Measurements from ENCODE around the gene APBA1. TPM values are rescaled to one million over a fixed set of nuclear protein-coding genes. Genes with fewer than 3 reads are reported as not detected.

APBA1 gene
- total and polyA plus RNA-seq, 2 of the 8 experiments (the other 6 are each of a cell fraction or from before 2014, with no cell fraction given), result 0.36 to 0.60 TPM

GRCh38 chr9:69433392-69433791, 238.8 kb downstream of the APBA1 start:
- CTCF ChIA-PET (ENCODE audit: partially characterized antibody), result interaction anchor here (1.0 to 2.7 kb wide), 4 partner anchors 8 to 115 kb away, joined by 3 to 26 read pairs (median 6); no protein-coding TSS in a partner anchor
- no peak overlapping the region for H2BK15ac ChIP-seq (ENCODE audit: low read length)
- no peak overlapping the region for H2BK5ac ChIP-seq (ENCODE audit: low read depth, low read length)
- no peak overlapping the region for H2BK12ac ChIP-seq (ENCODE audit: low read depth, low read length)
- no peak overlapping the region; the same call in 1 of the 2 replicates for H2AK5ac ChIP-seq (ENCODE audit: low read depth, low read length)
- no peak for DNase-seq (ENCODE audit: low read depth in 1 of 2, low spot score in 2 of 2)
- no peak overlapping the region for H3K14ac ChIP-seq (ENCODE audit: insufficient read length)
- no peak overlapping the region for H3K9ac ChIP-seq (replicated peaks in 1 of 4; ENCODE audit: extremely low read depth in 1 of 4, low read depth in 3 of 4, low read length in 3 of 4)
- no peak overlapping the region for H3K27ac ChIP-seq (ENCODE audit: low read depth, low read length)
- no peak overlapping the region for H3K4me3 ChIP-seq (ENCODE audit: extremely low read depth in 1 of 4, insufficient read depth in 2 of 4, low read depth in 3 of 4, low read length in 4 of 4)
- WGBS, 2 experiments (ENCODE audit: extremely low coverage in 1 of 2, insufficient coverage in 1 of 2, insufficient read length in 1 of 2, insufficient replicate concordance in 2 of 2, low coverage in 1 of 2, low lambda C conversion rate in 2 of 2, missing lambda C conversion rate in 1 of 2), result 0% methylated on average over 1 of the region's 1 CpG; no CpG with 5 or more reads in 1 of the 2 experiments
- no peak overlapping the region for H3K23ac ChIP-seq (ENCODE audit: insufficient read length)
- H3K36me3 ChIP-seq (ENCODE audit: control insufficient read depth in 2 of 4, insufficient read depth in 4 of 4, low read length in 3 of 4), result no peaks in the 10 kb centered on the region
- no peaks in the 10 kb centered on the region for H3K4me1 ChIP-seq (replicated peaks in 1 of 4; ENCODE audit: control insufficient read depth in 3 of 4, insufficient read depth in 4 of 4, low read length in 3 of 4)
- no peak overlapping the region for H3K56ac ChIP-seq (replicated peaks; ENCODE audit: insufficient read length, low read depth, low read length)
- no peak overlapping the region for H3K4ac ChIP-seq (replicated peaks; ENCODE audit: insufficient read length, low read depth, low read length)
- POLR2A ChIA-PET (ENCODE audit: partially characterized antibody), result interaction anchor here (0.6 to 0.8 kb wide), 2 partner anchors 27 to 30 kb away, joined by 3 to 4 read pairs; no protein-coding TSS in a partner anchor
- H3K23me2 ChIP-seq (ENCODE audit: low read depth, low read length), result no peaks in the 10 kb centered on the region
- no peak overlapping the region for H4K91ac ChIP-seq (replicated peaks; ENCODE audit: insufficient read length, low read length)
- no peaks in the 10 kb centered on the region for H3K27me3 ChIP-seq (replicated peaks in 1 of 4; ENCODE audit: control insufficient read depth in 3 of 4, extremely low read depth in 1 of 4, insufficient read depth in 3 of 4, low read length in 3 of 4)
- TF ChIP-seq POU5F1 (IDR thresholded peaks at IDR 0.05; ENCODE audit: low read depth, low read length) (no peak), TAF7 (optimal IDR thresholded peaks at IDR 0.05; ENCODE audit: borderline replicate concordance, low read depth, low read length) (no peak), KDM4A (IDR thresholded peaks at IDR 0.05; ENCODE audit: low read depth, low read length, severe bottlenecking) (no peak), RAD21 (IDR thresholded peaks at IDR 0.05 in 1 of 2, conservative IDR thresholded peaks at IDR 0.05 in 1 of 2; ENCODE audit: low read depth in 2 of 2, low read length in 2 of 2) (no peak), E2F6 (IDR thresholded peaks at IDR 0.05) (no peak), TCF12 (IDR thresholded peaks at IDR 0.05; ENCODE audit: low read depth, low read length) (no peak), JUN (IDR thresholded peaks at IDR 0.05; ENCODE audit: low read depth, low read length) (no peak), SIX5 (IDR thresholded peaks at IDR 0.05; ENCODE audit: low read depth, low read length) (no peak), RXRA (IDR thresholded peaks at IDR 0.05; ENCODE audit: insufficient read depth, low read depth, low read length) (no peak), SP4 (IDR thresholded peaks at IDR 0.05; ENCODE audit: low read length) (no peak), ASH2L (IDR thresholded peaks at IDR 0.05; ENCODE audit: low read length) (no peak), CTBP2 (IDR thresholded peaks at IDR 0.05; ENCODE audit: borderline replicate concordance, insufficient read depth, insufficient read length, low read length) (no peak), POLR2A (IDR thresholded peaks at IDR 0.05; ENCODE audit: control extremely low read depth in 1 of 2, low read depth in 2 of 2, low read length in 2 of 2) (no peak), ZNF274 (IDR thresholded peaks at IDR 0.05; ENCODE audit: borderline replicate concordance, extremely low read depth, low read length) (no peak)
- no peak overlapping the region for H2BK20ac ChIP-seq (ENCODE audit: low read length)
- no peaks in the 10 kb centered on the region for H4K20me1 ChIP-seq (replicated peaks in 1 of 2; ENCODE audit: control insufficient read depth in 1 of 2, insufficient read depth in 2 of 2, low read length in 2 of 2)
- no peak overlapping the region for H4K8ac ChIP-seq (ENCODE audit: extremely low read depth, insufficient read depth, low read length)
- no peak overlapping the region for H2AFZ ChIP-seq (ENCODE audit: low read length)
- no peaks in the 10 kb centered on the region for H3K9me3 ChIP-seq (ENCODE audit: insufficient read depth in 2 of 2, low read depth in 1 of 2, low read length in 1 of 2)
- no peaks in the 10 kb centered on the region for H3K79me1 ChIP-seq (ENCODE audit: low read depth, low read length)
- FAIRE-seq, result no peak
- no peaks in the 10 kb centered on the region for H3K79me2 ChIP-seq (ENCODE audit: control insufficient read depth in 1 of 2, insufficient read depth in 2 of 2, low read length in 2 of 2)
- no peak overlapping the region; the same call in 1 of the 2 replicates for H3K18ac ChIP-seq (ENCODE audit: extremely low read depth, low read length)
- no peak overlapping the region for H2BK120ac ChIP-seq (replicated peaks; ENCODE audit: low read depth, low read length)
- H4K5ac ChIP-seq (ENCODE audit: insufficient read length, low read depth, low read length), result no peak overlapping the region
- no peak overlapping the region for H3K4me2 ChIP-seq (ENCODE audit: insufficient read depth in 1 of 2, low read depth in 2 of 2, low read length in 2 of 2)

All from H1 (cell line).